ENCODE measurements around the gene NUCB1. TPM values are rescaled to one million over a fixed set of nuclear protein-coding genes. Genes with fewer than 3 reads are reported as not detected.

The NUCB1 gene
- total and polyA plus RNA-seq, 9 of the 15 experiments (the other 6 are each of a cell fraction or from before 2014, with no cell fraction given), result 3.1 to 153 (median 71.7) TPM

DNA sequence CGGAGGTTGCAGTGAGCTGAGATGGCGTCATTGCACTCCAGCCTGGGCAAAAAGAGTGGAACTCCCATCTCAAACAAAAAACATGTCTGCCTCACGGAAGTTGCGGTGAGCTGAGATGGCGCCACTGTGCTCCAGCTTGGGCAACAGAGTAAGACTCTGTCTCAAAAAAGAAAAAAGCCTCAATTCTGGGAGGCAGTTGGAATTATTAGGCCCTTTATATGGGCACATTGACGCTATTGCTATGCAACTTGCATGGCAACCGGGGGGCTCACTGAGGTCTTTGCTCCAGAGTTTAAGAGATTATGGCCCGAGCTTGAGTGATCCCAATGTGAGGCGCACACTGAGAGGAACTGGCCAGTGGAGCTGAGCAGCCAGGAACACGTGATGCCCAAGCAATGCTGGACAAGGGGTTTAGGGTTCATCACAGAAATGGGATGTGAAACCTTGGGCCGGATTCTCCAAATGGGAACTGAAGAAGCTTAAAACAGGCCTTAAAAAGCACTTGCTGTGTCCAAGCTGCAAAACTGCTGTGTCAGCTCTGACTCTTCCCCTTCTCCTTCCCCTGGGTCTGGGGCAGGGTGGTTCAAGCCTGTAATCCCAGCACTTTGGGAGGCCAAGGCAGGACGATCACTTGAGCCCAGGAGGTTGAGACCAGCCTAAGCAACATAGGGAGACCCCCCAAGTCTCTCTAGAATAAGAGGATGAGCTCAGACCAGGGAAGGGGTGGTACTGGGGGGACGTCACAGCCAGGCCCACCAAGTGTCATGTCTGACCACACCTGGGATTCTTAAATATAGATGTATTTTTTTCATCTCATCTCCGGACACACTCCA is 67.5 kb downstream of the NUCB1 start (continued):
- TF ChIP-seq, protein P1, sequence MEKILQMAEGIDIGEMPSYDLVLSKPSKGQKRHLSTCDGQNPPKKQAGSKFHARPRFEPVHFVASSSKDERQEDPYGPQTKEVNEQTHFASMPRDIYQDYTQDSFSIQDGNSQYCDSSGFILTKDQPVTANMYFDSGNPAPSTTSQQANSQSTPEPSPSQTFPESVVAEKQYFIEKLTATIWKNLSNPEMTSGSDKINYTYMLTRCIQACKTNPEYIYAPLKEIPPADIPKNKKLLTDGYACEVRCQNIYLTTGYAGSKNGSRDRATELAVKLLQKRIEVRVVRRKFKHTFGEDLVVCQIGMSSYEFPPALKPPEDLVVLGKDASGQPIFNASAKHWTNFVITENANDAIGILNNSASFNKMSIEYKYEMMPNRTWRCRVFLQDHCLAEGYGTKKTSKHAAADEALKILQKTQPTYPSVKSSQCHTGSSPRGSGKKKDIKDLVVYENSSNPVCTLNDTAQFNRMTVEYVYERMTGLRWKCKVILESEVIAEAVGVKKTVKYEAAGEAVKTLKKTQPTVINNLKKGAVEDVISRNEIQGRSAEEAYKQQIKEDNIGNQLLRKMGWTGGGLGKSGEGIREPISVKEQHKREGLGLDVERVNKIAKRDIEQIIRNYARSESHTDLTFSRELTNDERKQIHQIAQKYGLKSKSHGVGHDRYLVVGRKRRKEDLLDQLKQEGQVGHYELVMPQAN (IDR thresholded peaks at IDR 0.05; ENCODE audit: borderline replicate concordance), result 0 out of 2 replicates have a peak, but pooled peaks have one; percentile 8
- TF ChIP-seq ZNF707 (CRISPR knock-in tag; conservative IDR thresholded peaks at IDR 0.05) (no peak), ZNF324 (CRISPR knock-in tag; IDR thresholded peaks at IDR 0.05) (peak; percentile 27; the same call in 1 of the 2 replicates), HIVEP1 (CRISPR knock-in tag; IDR thresholded peaks at IDR 0.05) (no peak), SREBF2 (CRISPR knock-in tag; IDR thresholded peaks at IDR 0.05) (no peak), STAT5A (IDR thresholded peaks at IDR 0.05; ENCODE audit: borderline replicate concordance, low read length) (no peak; the same call in 1 of the 2 replicates)
- TF ChIP-seq, protein P2, sequence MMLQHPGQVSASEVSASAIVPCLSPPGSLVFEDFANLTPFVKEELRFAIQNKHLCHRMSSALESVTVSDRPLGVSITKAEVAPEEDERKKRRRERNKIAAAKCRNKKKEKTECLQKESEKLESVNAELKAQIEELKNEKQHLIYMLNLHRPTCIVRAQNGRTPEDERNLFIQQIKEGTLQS (IDR thresholded peaks at IDR 0.05), result peak; percentile 54; the same call in 1 of the 2 replicates
- TF ChIP-seq, protein P2 (CRISPR knock-in tag; conservative IDR thresholded peaks at IDR 0.05), result 0 out of 2 replicates have a peak, but pooled peaks have one; percentile 11
- TF ChIP-seq, protein P3, sequence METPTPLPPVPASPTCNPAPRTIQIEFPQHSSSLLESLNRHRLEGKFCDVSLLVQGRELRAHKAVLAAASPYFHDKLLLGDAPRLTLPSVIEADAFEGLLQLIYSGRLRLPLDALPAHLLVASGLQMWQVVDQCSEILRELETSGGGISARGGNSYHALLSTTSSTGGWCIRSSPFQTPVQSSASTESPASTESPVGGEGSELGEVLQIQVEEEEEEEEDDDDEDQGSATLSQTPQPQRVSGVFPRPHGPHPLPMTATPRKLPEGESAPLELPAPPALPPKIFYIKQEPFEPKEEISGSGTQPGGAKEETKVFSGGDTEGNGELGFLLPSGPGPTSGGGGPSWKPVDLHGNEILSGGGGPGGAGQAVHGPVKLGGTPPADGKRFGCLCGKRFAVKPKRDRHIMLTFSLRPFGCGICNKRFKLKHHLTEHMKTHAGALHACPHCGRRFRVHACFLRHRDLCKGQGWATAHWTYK (CRISPR knock-in tag; IDR thresholded peaks at IDR 0.05), result peak; percentile 82; the same call in 1 of the 2 replicates
- TF ChIP-seq, protein P4, sequence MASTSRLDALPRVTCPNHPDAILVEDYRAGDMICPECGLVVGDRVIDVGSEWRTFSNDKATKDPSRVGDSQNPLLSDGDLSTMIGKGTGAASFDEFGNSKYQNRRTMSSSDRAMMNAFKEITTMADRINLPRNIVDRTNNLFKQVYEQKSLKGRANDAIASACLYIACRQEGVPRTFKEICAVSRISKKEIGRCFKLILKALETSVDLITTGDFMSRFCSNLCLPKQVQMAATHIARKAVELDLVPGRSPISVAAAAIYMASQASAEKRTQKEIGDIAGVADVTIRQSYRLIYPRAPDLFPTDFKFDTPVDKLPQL (IDR thresholded peaks at IDR 0.05; ENCODE audit: extremely low read depth, insufficient read length), result no peak
- TF ChIP-seq, protein P5, sequence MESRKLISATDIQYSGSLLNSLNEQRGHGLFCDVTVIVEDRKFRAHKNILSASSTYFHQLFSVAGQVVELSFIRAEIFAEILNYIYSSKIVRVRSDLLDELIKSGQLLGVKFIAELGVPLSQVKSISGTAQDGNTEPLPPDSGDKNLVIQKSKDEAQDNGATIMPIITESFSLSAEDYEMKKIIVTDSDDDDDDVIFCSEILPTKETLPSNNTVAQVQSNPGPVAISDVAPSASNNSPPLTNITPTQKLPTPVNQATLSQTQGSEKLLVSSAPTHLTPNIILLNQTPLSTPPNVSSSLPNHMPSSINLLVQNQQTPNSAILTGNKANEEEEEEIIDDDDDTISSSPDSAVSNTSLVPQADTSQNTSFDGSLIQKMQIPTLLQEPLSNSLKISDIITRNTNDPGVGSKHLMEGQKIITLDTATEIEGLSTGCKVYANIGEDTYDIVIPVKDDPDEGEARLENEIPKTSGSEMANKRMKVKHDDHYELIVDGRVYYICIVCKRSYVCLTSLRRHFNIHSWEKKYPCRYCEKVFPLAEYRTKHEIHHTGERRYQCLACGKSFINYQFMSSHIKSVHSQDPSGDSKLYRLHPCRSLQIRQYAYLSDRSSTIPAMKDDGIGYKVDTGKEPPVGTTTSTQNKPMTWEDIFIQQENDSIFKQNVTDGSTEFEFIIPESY (CRISPR knock-in tag; IDR thresholded peaks at IDR 0.05), result 0 out of 2 replicates have a peak, but pooled peaks have one; percentile 52
- TF ChIP-seq, protein P6, sequence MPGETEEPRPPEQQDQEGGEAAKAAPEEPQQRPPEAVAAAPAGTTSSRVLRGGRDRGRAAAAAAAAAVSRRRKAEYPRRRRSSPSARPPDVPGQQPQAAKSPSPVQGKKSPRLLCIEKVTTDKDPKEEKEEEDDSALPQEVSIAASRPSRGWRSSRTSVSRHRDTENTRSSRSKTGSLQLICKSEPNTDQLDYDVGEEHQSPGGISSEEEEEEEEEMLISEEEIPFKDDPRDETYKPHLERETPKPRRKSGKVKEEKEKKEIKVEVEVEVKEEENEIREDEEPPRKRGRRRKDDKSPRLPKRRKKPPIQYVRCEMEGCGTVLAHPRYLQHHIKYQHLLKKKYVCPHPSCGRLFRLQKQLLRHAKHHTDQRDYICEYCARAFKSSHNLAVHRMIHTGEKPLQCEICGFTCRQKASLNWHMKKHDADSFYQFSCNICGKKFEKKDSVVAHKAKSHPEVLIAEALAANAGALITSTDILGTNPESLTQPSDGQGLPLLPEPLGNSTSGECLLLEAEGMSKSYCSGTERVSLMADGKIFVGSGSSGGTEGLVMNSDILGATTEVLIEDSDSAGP (CRISPR knock-in tag; IDR thresholded peaks at IDR 0.05), result no peak
- TF ChIP-seq, protein P7, sequence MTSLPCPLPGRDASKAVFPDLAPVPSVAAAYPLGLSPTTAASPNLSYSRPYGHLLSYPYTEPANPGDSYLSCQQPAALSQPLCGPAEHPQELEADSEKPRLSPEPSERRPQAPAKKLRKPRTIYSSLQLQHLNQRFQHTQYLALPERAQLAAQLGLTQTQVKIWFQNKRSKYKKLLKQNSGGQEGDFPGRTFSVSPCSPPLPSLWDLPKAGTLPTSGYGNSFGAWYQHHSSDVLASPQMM (CRISPR knock-in tag; IDR thresholded peaks at IDR 0.05), result peak; percentile 81; the same call in 1 of the 2 replicates
